ENCODE results near the gene PCSK9.
"Not testable (repeated sequence)": the region's sequence is repeated elsewhere in the genome, so short reads cannot be mapped to it uniquely, and the experiment has no call there.

Gene PCSK9

DNA sequence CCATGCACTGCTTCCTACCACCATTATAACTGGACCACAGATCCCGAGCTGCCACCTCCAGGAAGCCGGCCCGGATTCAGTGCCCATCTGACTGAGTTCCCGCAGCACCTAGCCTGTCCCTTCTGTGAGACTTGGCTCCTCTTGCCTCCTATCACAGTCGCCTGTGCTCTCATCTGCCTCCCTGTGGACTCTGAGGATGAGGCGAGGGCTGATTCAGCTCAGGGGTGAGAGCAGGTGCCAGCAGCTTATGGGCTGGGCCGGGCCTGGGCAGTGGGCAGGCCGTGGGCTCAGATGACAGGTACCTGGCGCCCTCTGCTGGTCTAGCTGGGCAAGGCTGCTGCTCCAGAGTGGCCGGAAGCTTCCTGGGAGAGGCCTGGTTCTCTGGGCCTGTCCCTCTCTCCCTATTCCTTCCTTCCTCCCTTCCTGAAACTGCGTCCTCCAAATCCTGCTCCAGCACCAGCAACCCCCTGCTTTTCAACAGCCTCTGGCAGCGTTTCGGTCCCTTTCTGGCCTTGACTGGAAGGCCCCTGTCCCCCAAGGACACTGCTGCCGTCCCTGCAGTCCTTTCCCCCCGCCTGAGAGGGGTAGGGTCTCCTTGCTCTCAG is 17.3 kb upstream of the PCSK9 start:
- no peak for TF ChIP-seq ZFX (IDR thresholded peaks at IDR 0.05; ENCODE audit: borderline replicate concordance)
- TF ChIP-seq, protein P1, sequence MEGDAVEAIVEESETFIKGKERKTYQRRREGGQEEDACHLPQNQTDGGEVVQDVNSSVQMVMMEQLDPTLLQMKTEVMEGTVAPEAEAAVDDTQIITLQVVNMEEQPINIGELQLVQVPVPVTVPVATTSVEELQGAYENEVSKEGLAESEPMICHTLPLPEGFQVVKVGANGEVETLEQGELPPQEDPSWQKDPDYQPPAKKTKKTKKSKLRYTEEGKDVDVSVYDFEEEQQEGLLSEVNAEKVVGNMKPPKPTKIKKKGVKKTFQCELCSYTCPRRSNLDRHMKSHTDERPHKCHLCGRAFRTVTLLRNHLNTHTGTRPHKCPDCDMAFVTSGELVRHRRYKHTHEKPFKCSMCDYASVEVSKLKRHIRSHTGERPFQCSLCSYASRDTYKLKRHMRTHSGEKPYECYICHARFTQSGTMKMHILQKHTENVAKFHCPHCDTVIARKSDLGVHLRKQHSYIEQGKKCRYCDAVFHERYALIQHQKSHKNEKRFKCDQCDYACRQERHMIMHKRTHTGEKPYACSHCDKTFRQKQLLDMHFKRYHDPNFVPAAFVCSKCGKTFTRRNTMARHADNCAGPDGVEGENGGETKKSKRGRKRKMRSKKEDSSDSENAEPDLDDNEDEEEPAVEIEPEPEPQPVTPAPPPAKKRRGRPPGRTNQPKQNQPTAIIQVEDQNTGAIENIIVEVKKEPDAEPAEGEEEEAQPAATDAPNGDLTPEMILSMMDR (IDR thresholded peaks at IDR 0.05): peak; percentile 97
- H3K27ac ChIP-seq: no peak overlapping the region

DNA sequence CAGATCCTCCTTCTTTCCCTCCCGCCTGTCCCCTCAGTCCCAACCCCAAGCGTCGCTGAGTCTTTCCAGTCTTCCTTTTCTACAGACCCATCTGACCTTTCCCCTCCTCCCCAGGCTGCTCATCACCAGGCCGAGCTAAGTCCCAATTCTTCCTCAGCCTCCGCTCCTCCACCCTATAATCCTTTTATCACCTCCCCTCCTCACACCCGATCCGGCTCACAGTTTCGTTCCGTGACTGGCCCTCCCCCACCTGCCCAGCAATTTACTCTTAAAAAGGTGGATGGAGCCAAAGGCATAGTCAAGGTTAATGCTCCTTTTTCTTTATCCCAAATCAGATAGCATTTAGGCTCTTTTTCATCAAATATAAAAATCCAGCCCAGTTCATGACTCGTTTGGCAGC is 15.2 kb upstream of the PCSK9 start:
- H3K27ac ChIP-seq: not testable (repeated sequence)

DNA sequence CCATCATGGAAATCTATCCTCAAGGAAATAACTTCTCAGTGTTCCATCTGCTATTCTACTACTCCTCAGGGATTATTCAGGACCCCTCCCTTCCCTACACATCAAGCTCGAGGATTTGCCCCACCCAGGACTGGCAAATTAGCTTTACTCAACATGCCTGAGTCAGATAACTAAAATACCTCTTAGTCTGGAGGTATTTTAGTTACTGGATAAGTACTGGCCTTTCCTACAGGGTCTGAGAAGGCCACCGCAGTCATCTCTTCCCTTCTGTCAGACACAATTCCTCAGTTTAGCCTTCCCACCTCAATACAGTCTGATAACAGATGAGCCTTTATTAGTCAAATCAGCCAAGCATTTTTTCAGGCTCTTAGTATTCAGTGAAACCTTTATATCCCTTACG is 12.7 kb upstream of the PCSK9 start:
- H3K27ac ChIP-seq: not testable (repeated sequence)

DNA sequence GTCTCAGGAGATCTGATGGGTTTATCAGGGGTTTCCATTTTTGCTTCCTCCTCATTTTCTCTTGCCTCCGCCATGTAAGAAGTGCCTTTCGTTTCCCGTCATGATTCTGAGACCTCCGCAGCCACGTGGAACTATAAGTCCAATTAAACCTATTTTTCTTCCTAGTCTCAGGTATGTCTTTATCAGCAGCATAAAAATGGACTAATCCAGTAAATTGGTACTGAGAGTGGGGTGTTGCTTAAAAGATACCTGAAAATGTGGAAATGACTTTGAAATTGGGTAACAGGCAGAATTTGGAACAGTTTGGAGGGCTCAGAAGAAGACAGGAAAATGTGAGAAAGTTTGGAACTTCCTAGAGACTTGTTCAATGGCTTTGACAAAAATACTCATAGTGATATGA is 8.2 kb upstream of the PCSK9 start:
- H3K27ac ChIP-seq: not testable (repeated sequence)

DNA sequence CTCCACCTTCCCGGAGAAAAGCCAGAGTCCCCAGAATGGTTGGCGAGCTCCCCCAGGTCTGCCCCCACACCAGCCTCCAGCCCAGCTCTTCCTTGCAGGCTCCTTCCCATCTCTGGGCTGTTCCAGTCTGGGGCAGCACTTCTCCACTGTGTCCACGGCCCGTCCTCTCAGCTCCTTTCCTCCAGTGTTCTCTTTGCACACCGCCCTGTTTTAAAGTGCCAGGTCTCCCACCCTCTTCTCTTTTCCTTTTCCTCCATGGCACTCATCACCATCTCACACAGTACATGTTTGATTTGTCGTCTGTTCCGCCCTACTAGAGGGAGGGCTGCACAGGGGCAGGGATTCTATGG is 6.1 kb upstream of the PCSK9 start:
- H3K27ac ChIP-seq: no peak overlapping the region
- TF ChIP-seq, protein P1 (IDR thresholded peaks at IDR 0.05): no peak

DNA sequence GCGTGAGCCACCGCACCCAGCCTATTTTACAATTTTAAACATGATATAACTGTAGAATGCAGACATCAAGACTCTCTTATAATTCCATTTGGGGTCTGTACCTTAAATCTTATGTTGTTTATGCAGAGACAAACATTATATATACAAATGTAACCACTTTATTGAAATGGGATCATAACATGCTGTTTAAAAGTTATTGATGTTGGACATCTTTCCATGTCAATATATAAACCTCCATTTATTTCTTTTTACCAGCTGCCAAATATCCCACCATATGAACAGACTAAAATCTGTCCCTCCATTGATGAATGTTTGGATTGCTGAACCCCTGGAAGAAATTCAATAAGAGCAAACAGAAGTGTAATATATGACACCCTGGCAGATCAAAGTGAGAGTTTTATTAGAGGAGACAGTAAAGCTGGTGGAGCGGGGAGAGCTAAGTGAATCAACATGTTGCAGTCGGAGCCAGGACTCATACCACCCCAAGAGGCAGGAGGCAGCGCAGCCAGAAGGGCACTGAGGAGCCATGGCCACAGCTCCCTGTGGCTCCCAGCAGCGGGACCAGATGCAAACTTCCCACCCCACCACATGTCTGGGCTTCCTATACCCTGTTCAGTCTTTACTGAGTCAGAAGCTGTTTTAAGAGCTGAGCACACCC is 4.7 kb upstream of the PCSK9 start:
- no peak for TF ChIP-seq ZFX (IDR thresholded peaks at IDR 0.05; ENCODE audit: borderline replicate concordance)
- H3K27ac ChIP-seq: no peak overlapping the region

DNA sequence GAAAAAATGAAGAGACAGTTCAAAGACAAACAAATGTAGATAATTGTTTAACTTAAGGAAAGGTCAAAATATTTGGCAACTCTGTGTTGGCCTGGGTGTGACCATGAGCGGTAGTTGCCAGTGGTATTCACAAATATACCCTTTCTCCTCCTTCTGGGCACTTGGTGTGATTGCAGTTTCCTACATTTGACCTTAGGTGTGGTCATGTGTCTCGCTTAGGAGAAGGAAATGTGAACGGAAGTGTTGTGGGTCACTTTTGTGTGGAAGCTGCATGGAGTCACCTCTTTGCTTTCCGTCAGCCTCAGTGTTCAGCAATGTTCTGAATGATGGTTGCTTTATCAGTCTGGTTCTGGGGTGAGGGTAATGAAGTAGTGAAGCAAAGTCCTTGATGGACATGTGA is 3.4 kb upstream of the PCSK9 start:
- TF ChIP-seq, protein P1 (IDR thresholded peaks at IDR 0.05): no peak; the same call in none of the 2 replicates
- TF ChIP-seq ZFX (IDR thresholded peaks at IDR 0.05; ENCODE audit: borderline replicate concordance): no peak
- H3K27ac ChIP-seq: no peak overlapping the region

DNA sequence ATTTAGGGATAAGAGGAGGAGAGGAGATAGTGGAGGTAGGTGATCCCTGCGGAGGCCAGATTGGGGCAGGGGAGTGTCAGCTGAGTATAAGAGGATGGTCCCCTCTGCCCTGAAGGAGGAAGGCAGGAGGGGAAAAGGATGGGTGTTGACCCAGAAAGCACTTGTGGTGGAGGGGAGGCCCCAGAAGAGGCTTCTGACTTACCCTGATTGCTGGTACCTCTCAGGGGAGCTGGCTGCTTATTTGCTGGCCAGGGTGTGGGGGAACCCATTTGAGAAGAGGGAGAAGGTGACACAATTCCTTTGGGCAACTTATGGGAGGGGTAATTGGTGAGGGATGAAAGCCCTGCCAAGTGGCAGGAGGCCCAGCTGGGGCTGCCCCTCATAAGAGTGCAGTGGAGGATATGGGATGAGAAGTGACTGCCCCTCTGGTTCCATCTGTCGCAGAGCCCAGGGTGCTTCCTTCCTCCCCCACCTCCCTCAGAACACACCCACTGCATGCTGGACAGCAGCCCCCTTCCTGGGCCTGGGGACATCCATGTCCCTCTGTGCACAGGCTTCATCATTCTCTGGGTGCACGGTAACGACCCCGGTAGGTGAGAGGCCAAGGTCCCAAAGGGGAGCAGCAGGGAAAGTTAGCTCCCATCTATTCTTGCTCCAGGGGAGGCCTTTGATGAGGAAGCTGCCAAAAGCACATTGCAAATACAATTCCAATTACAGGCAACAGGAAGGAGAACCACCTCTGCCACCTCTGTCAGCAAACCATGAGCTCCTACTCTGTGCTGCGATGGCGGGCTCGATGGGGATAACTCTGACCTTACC is 1.4 kb upstream of the PCSK9 start:
- H3K27ac ChIP-seq: no peak overlapping the region
- TF ChIP-seq, protein P1 (IDR thresholded peaks at IDR 0.05): no peak
- no peak for TF ChIP-seq ZFX (IDR thresholded peaks at IDR 0.05; ENCODE audit: borderline replicate concordance)

DNA sequence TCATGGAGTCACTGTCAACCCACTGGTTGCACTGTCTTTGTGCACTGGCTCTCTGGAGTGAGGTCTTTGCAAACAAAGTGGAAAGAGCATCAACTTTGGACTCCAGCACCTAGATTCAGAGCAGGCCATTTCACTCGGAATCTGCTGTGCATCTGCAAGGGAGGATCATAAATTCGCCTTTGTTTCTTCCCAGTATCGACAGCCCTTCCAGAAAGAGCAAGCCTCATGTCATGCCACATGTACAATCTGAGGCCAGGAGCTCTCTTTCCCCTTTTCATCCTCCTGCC is 853 bp upstream of the PCSK9 start:
- TF ChIP-seq ZFX (IDR thresholded peaks at IDR 0.05; ENCODE audit: borderline replicate concordance): no peak
- TF ChIP-seq, protein P1 (IDR thresholded peaks at IDR 0.05): no peak
- no peak overlapping the region for H3K27ac ChIP-seq

Measured in 22Rv1 (cell line).